Measurements from ENCODE around the gene MRPL23.

- no peak for TF ChIP-seq MED1 (CRISPR knock-in tag; IDR thresholded peaks at IDR 0.05)
- TF ChIP-seq HOXA9 (CRISPR knock-in tag; IDR thresholded peaks at IDR 0.05; ENCODE audit: borderline replicate concordance) = no peak
- TF ChIP-seq ZKSCAN1 (IDR thresholded peaks at IDR 0.05; ENCODE audit: low read length) = no peak
- TF ChIP-seq ZNF274 (CRISPR knock-in tag; IDR thresholded peaks at IDR 0.05) = no peak
- TF ChIP-seq SIN3A (IDR thresholded peaks at IDR 0.05; ENCODE audit: borderline replicate concordance, low read depth, low read length) = no peak
- TF ChIP-seq PHF8 (CRISPR knock-in tag; IDR thresholded peaks at IDR 0.05) = no peak
- no peak for TF ChIP-seq SIN3B (IDR thresholded peaks at IDR 0.05; ENCODE audit: low read length)
- no peak for TF ChIP-seq GTF2F1 (IDR thresholded peaks at IDR 0.05; ENCODE audit: low read length)
- no peak for TF ChIP-seq CTCF (CRISPR knock-in tag; IDR thresholded peaks at IDR 0.05)
- no peak for TF ChIP-seq GMEB1 (CRISPR knock-in tag; IDR thresholded peaks at IDR 0.05; ENCODE audit: borderline replicate concordance)
- no peak for TF ChIP-seq TP53 (CRISPR knock-in tag; conservative IDR thresholded peaks at IDR 0.05)
- TF ChIP-seq TRIM24 (CRISPR knock-in tag; IDR thresholded peaks at IDR 0.05) = no peak
Observed at GRCh38 chr11:1920128-1920908, 26.8 kb upstream of the MRPL23 start.

Measured in HepG2 (cell line).